Uterus (tissue), 2 donors: ENCODE results near the gene ZNF335.

ENCODE experiments used
- CTCF ChIP-seq, 4 experiments: fragments of 200-600 bp in 2 of 4; fragments of 450-650 bp in 2 of 4; sonication (generic) in 2 of 4; IDR thresholded peaks; one replicate each; pipeline ENCODE4 v1.5.1; 2016 to 2019; ENCODE audit warnings: antibody characterized with exemption in 4 of 4, mild to moderate bottlenecking in 2 of 4, moderate library complexity in 1 of 4
- POLR2A ChIP-seq, 2 donors: fragments of 450-650 bp; IDR thresholded peaks; one replicate each; pipeline ENCODE4 v1.6.1; 2016; ENCODE audit warnings: antibody characterized with exemption in 2 of 2, mild to moderate bottlenecking in 1 of 2, moderate library complexity in 1 of 2

GRCh38 chr20:45948261-45948733, 23.7 kb downstream of the ZNF335 start:
- TF ChIP-seq CTCF (IDR thresholded peaks at IDR 0.05) (no peak), POLR2A (IDR thresholded peaks at IDR 0.05) (no peak)
